ENCODE results near the gene FAM114A2. TPM values are rescaled to one million over a fixed set of nuclear protein-coding genes. Genes with fewer than 3 reads are reported as not detected.

FAM114A2 gene
- polyA plus RNA-seq, 1 donor (not counting 4 experiments of a cell fraction or from before 2014, with no cell fraction given): 16.3 TPM

GRCh38 chr5:154084062-154084639, 45.4 kb upstream of the FAM114A2 start:
- Histone ChIP-seq H3K4me3 (ENCODE audit: control insufficient read depth in 2 of 3, extremely low read depth in 1 of 3, insufficient read depth in 2 of 3, low read depth in 1 of 3, low read length in 3 of 3) (no peak overlapping the region), H3K9me3 (ENCODE audit: control insufficient read depth, low read depth, low read length) (no peaks in the 10 kb centered on the region), H3K9me1 (ENCODE audit: control insufficient read depth, extremely low read depth, insufficient read depth, low read length) (no peaks in the 10 kb centered on the region), H3K4me1 (ENCODE audit: control insufficient read depth, extremely low read depth, insufficient read depth, low read length) (no peaks in the 10 kb centered on the region), H4K20me1 (ENCODE audit: control insufficient read depth, extremely low read depth, insufficient read depth, low read length) (no peaks in the 10 kb centered on the region), H3K4me2 (ENCODE audit: control insufficient read depth, extremely low read depth, insufficient read depth, low read depth, low read length) (no peak overlapping the region), H2AFZ (ENCODE audit: control insufficient read depth, low read length) (no peak overlapping the region), H3K9ac (ENCODE audit: control insufficient read depth, extremely low read depth, insufficient read depth, low read length) (no peak overlapping the region), H3K27me3 (ENCODE audit: control insufficient read depth, extremely low read depth, insufficient read depth, low read length) (peaks cover 19% of the 10 kb centered on the region), H3K79me2 (ENCODE audit: control insufficient read depth, insufficient read depth, low read length) (no peaks in the 10 kb centered on the region), H3K27ac (ENCODE audit: control insufficient read depth, insufficient read depth, low read length) (no peak overlapping the region), H3K36me3 (ENCODE audit: control insufficient read depth in 2 of 2, extremely low read depth in 1 of 2, insufficient read depth in 2 of 2, low read length in 2 of 2) (no peaks in the 10 kb centered on the region)
- dilution Hi-C loops (cut with MboI; ENCODE audit: extremely low pct_ligation_motif_present, low sequenced_read_pairs): no loop called here
- FAIRE-seq: no peak
- no peak for TF ChIP-seq EZH2 (IDR thresholded peaks at IDR 0.05; ENCODE audit: low read length)
- TF ChIP-seq CTCF (optimal IDR thresholded peaks at IDR 0.05 in 1 of 3, IDR thresholded peaks at IDR 0.05 in 1 of 3, conservative IDR thresholded peaks at IDR 0.05 in 1 of 3; ENCODE audit: extremely low read depth in 1 of 3, insufficient read depth in 2 of 3, low read length in 3 of 3): no peak
- no peak for DNase-seq (ENCODE audit: low read depth, low spot score)

GRCh38 chr5:154081246-154081645, 42.5 kb upstream of the FAM114A2 start:
- Histone ChIP-seq H3K9me3 (ENCODE audit: control insufficient read depth, low read depth, low read length) (no peaks in the 10 kb centered on the region), H3K4me3 (ENCODE audit: control insufficient read depth in 2 of 3, extremely low read depth in 1 of 3, insufficient read depth in 2 of 3, low read depth in 1 of 3, low read length in 3 of 3) (no peak overlapping the region), H3K9ac (ENCODE audit: control insufficient read depth, extremely low read depth, insufficient read depth, low read length) (no peak overlapping the region), H4K20me1 (ENCODE audit: control insufficient read depth, extremely low read depth, insufficient read depth, low read length) (no peaks in the 10 kb centered on the region), H3K36me3 (ENCODE audit: control insufficient read depth in 2 of 2, extremely low read depth in 1 of 2, insufficient read depth in 2 of 2, low read length in 2 of 2) (no peaks in the 10 kb centered on the region), H2AFZ (ENCODE audit: control insufficient read depth, low read length) (no peak overlapping the region), H3K27ac (ENCODE audit: control insufficient read depth, insufficient read depth, low read length) (no peak overlapping the region), H3K79me2 (ENCODE audit: control insufficient read depth, insufficient read depth, low read length) (no peaks in the 10 kb centered on the region), H3K27me3 (ENCODE audit: control insufficient read depth, extremely low read depth, insufficient read depth, low read length) (peaks cover 5% of the 10 kb centered on the region), H3K4me1 (ENCODE audit: control insufficient read depth, extremely low read depth, insufficient read depth, low read length) (no peaks in the 10 kb centered on the region), H3K9me1 (ENCODE audit: control insufficient read depth, extremely low read depth, insufficient read depth, low read length) (no peaks in the 10 kb centered on the region), H3K4me2 (ENCODE audit: control insufficient read depth, extremely low read depth, insufficient read depth, low read depth, low read length) (no peak overlapping the region)
- FAIRE-seq (no peak), DNase-seq (ENCODE audit: low read depth, low spot score) (no peak)
- dilution Hi-C loops (cut with MboI; ENCODE audit: extremely low pct_ligation_motif_present, low sequenced_read_pairs): no loop called here
- TF ChIP-seq CTCF (optimal IDR thresholded peaks at IDR 0.05 in 1 of 3, IDR thresholded peaks at IDR 0.05 in 1 of 3, conservative IDR thresholded peaks at IDR 0.05 in 1 of 3; ENCODE audit: extremely low read depth in 1 of 3, insufficient read depth in 2 of 3, low read length in 3 of 3) (no peak), EZH2 (IDR thresholded peaks at IDR 0.05; ENCODE audit: low read length) (no peak)

All from keratinocyte (primary cell).